ENCODE measurements around the gene DET1.
"Not testable (repeated sequence)": the region's sequence is repeated elsewhere in the genome, so short reads cannot be mapped to it uniquely, and the experiment has no call there.

DET1 gene

GRCh38 chr15:88533376-88533775 lies 13.1 kb downstream of the DET1 start:
- Histone ChIP-seq H3K4me2 (ENCODE audit: low read length) (no peak overlapping the region), H3K27ac (ENCODE audit: low read length) (no peak overlapping the region), H3K27me3 (ENCODE audit: low read depth, low read length) (no peaks in the 10 kb centered on the region), H3K9ac (ENCODE audit: low read length) (no peak overlapping the region), H3K79me2 (ENCODE audit: low read length) (no peaks in the 10 kb centered on the region), H3K36me3 (replicated peaks; ENCODE audit: low read depth, low read length) (peaks cover 7% of the 10 kb centered on the region), H3K4me1 (ENCODE audit: low read length) (no peaks in the 10 kb centered on the region), H4K20me1 (ENCODE audit: insufficient read depth, low read length) (no peaks in the 10 kb centered on the region), H3K4me3 (ENCODE audit: low read length) (no peak overlapping the region), H3K9me3 (ENCODE audit: insufficient read depth, low read length) (no peaks in the 10 kb centered on the region), H2AFZ (ENCODE audit: low read depth, low read length) (no peak overlapping the region)
- TF ChIP-seq EZH2phosphoT487 (IDR thresholded peaks at IDR 0.05; ENCODE audit: low read depth) = no peak
- TF ChIP-seq, protein P1, sequence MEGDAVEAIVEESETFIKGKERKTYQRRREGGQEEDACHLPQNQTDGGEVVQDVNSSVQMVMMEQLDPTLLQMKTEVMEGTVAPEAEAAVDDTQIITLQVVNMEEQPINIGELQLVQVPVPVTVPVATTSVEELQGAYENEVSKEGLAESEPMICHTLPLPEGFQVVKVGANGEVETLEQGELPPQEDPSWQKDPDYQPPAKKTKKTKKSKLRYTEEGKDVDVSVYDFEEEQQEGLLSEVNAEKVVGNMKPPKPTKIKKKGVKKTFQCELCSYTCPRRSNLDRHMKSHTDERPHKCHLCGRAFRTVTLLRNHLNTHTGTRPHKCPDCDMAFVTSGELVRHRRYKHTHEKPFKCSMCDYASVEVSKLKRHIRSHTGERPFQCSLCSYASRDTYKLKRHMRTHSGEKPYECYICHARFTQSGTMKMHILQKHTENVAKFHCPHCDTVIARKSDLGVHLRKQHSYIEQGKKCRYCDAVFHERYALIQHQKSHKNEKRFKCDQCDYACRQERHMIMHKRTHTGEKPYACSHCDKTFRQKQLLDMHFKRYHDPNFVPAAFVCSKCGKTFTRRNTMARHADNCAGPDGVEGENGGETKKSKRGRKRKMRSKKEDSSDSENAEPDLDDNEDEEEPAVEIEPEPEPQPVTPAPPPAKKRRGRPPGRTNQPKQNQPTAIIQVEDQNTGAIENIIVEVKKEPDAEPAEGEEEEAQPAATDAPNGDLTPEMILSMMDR (IDR thresholded peaks at IDR 0.05; ENCODE audit: low read depth, low read length) = no peak

GRCh38 chr15:88529021-88529630 lies 17.4 kb downstream of the DET1 start:
- no peak overlapping the region for H3K27ac ChIP-seq (ENCODE audit: low read length)
- H2AFZ ChIP-seq (ENCODE audit: low read depth, low read length) = no peak overlapping the region
- no peak for TF ChIP-seq EZH2phosphoT487 (IDR thresholded peaks at IDR 0.05; ENCODE audit: low read depth)
- TF ChIP-seq, protein P1 (IDR thresholded peaks at IDR 0.05; ENCODE audit: low read depth, low read length) = no peak
- no peaks in the 10 kb centered on the region for H3K9me3 ChIP-seq (ENCODE audit: insufficient read depth, low read length)
- H4K20me1 ChIP-seq (ENCODE audit: insufficient read depth, low read length) = no peaks in the 10 kb centered on the region
- no peaks in the 10 kb centered on the region for H3K79me2 ChIP-seq (ENCODE audit: low read length)
- no peaks in the 10 kb centered on the region for H3K27me3 ChIP-seq (ENCODE audit: low read depth, low read length)
- no peaks in the 10 kb centered on the region for H3K4me1 ChIP-seq (ENCODE audit: low read length)
- H3K4me2 ChIP-seq (ENCODE audit: low read length) = no peak overlapping the region
- H3K36me3 ChIP-seq (replicated peaks; ENCODE audit: low read depth, low read length) = peaks cover 11% of the 10 kb centered on the region
- no peak overlapping the region for H3K4me3 ChIP-seq (ENCODE audit: low read length)
- H3K9ac ChIP-seq (ENCODE audit: low read length) = no peak overlapping the region

DNA sequence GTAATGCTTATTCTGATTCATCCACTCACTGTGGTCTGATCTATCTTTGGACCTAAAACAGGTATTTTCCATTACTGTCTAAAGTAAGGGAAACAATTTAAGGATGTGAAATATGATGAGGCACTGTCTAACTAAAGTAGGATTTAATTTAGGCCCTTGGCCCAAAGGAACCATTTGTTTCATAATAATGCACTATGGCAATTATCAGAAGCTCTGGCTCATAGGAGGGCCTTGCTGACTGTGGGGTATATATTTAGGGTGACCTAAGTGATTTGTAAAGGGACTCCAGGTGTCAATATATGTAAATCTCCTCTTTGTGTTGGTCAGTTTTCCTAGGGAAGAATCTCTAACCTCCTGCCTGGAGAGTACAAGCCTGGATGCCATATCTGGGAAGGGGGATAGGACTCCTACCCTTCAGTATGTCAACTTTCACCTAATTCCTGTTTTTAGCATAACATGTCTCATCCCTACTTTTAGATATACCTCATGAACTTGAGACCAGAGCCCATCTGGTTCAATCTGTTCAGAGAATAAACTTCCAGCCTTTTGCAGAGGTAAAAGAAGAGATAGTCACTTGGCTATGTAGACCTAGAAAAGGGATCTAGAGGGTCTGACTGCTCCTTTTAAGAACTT lies 20.1 kb downstream of the DET1 start:
- Histone ChIP-seq H4K20me1 (ENCODE audit: insufficient read depth, low read length) (no peaks in the 10 kb centered on the region), H3K4me1 (ENCODE audit: low read length) (no peaks in the 10 kb centered on the region), H2AFZ (ENCODE audit: low read depth, low read length) (no peak overlapping the region), H3K27me3 (ENCODE audit: low read depth, low read length) (no peaks in the 10 kb centered on the region), H3K79me2 (ENCODE audit: low read length) (no peaks in the 10 kb centered on the region), H3K4me3 (ENCODE audit: low read length) (no peak overlapping the region), H3K9me3 (ENCODE audit: insufficient read depth, low read length) (no peaks in the 10 kb centered on the region), H3K27ac (ENCODE audit: low read length) (no peak overlapping the region), H3K9ac (ENCODE audit: low read length) (no peak overlapping the region), H3K36me3 (replicated peaks; ENCODE audit: low read depth, low read length) (peaks cover 11% of the 10 kb centered on the region), H3K4me2 (ENCODE audit: low read length) (no peak overlapping the region)
- TF ChIP-seq EZH2phosphoT487 (IDR thresholded peaks at IDR 0.05; ENCODE audit: low read depth) = no peak
- TF ChIP-seq, protein P1 (IDR thresholded peaks at IDR 0.05; ENCODE audit: low read depth, low read length) = no peak

- TF ChIP-seq, protein P1 (IDR thresholded peaks at IDR 0.05; ENCODE audit: low read depth, low read length) = no peak
- no peak for TF ChIP-seq EZH2phosphoT487 (IDR thresholded peaks at IDR 0.05; ENCODE audit: low read depth)
- Histone ChIP-seq H3K4me1 (ENCODE audit: low read length) (no peaks in the 10 kb centered on the region), H4K20me1 (ENCODE audit: insufficient read depth, low read length) (no peaks in the 10 kb centered on the region), H3K4me2 (ENCODE audit: low read length) (no peak overlapping the region), H2AFZ (ENCODE audit: low read depth, low read length) (no peak overlapping the region), H3K4me3 (ENCODE audit: low read length) (no peak overlapping the region), H3K36me3 (replicated peaks; ENCODE audit: low read depth, low read length) (peaks cover 8% of the 10 kb centered on the region), H3K27me3 (ENCODE audit: low read depth, low read length) (no peaks in the 10 kb centered on the region), H3K9ac (ENCODE audit: low read length) (no peak overlapping the region), H3K9me3 (ENCODE audit: insufficient read depth, low read length) (no peaks in the 10 kb centered on the region), H3K27ac (ENCODE audit: low read length) (no peak overlapping the region), H3K79me2 (ENCODE audit: low read length) (no peaks in the 10 kb centered on the region)
Measured at GRCh38 chr15:88525418-88525817, 21.1 kb downstream of the DET1 start.

- H3K4me3 ChIP-seq (ENCODE audit: low read length); H3K79me2 ChIP-seq (ENCODE audit: low read length); H3K27me3 ChIP-seq (ENCODE audit: low read depth, low read length); H4K20me1 ChIP-seq (ENCODE audit: insufficient read depth, low read length); H3K36me3 ChIP-seq (replicated peaks; ENCODE audit: low read depth, low read length); H3K9ac ChIP-seq (ENCODE audit: low read length); H3K27ac ChIP-seq (ENCODE audit: low read length); H3K4me1 ChIP-seq (ENCODE audit: low read length); H3K9me3 ChIP-seq (ENCODE audit: insufficient read depth, low read length); H2AFZ ChIP-seq (ENCODE audit: low read depth, low read length); H3K4me2 ChIP-seq (ENCODE audit: low read length): not testable (repeated sequence)
Measured at GRCh38 chr15:88524094-88524493, 22.4 kb downstream of the DET1 start.
